GM19099 (cell line): ENCODE data around the gene ERV3-1.
A peak's percentile ranks its signal among the peaks of the same experiment; 100 is the strongest.

Source experiments
- POLR2A ChIP-seq: IDR thresholded peaks from 3 replicates; pipeline ENCODE4 v1.6.1; 2011; ENCODE audit warnings: low read depth; ENCODE audit not compliant: insufficient read length; ENCODE audit errors: extremely low read depth

Gene ERV3-1

GRCh38 chr7:65006094-65006992 is at the start of gene ERV3-1:
ERV3-1 (minus strand) TSS chr7:65006687; CDS start chr7:64993026, 13,661 bp downstream.
- TF ChIP-seq POLR2A = peak; percentile 95

GRCh38 chr7:65037740-65038688 is 31.5 kb upstream of the ERV3-1 start:
- TF ChIP-seq POLR2A = peak; percentile 65

- TF ChIP-seq POLR2A = no peak
Measured at GRCh38 chr7:65004575-65004974, 1.9 kb downstream of the ERV3-1 start.

GRCh38 chr7:65002972-65003585 is 3.4 kb downstream of the ERV3-1 start:
- TF ChIP-seq POLR2A = no peak

- TF ChIP-seq POLR2A = no peak
Measured at GRCh38 chr7:65001291-65001814, 5.1 kb downstream of the ERV3-1 start.

GRCh38 chr7:64999165-65000004 is 7.1 kb downstream of the ERV3-1 start:
- TF ChIP-seq POLR2A = no peak

GRCh38 chr7:64998865-64999164 is 7.7 kb downstream of the ERV3-1 start:
- no peak for TF ChIP-seq POLR2A

GRCh38 chr7:64997927-64998391 is 8.5 kb downstream of the ERV3-1 start:
- no peak for TF ChIP-seq POLR2A

- TF ChIP-seq POLR2A = no peak
Measured at GRCh38 chr7:64997164-64997908, 9.2 kb downstream of the ERV3-1 start.

GRCh38 chr7:64996305-64996704 is 10.2 kb downstream of the ERV3-1 start:
- no peak for TF ChIP-seq POLR2A

- TF ChIP-seq POLR2A = no peak
Measured at GRCh38 chr7:64993901-64994300, 12.6 kb downstream of the ERV3-1 start.

- TF ChIP-seq POLR2A = no peak
Measured at GRCh38 chr7:64992971-64993370, 13.5 kb downstream of the ERV3-1 start.

- no peak for TF ChIP-seq POLR2A
Measured at GRCh38 chr7:64990936-64991335, 15.6 kb downstream of the ERV3-1 start, which contains the start of gene ZNF117. ZNF117 (minus strand) TSS chr7:64991036.

GRCh38 chr7:64990216-64990615 is 16.3 kb downstream of the ERV3-1 start:
- TF ChIP-seq POLR2A = no peak
